Natural killer cell (primary cell): ENCODE measurements around the gene SLC9B2. TPM values are rescaled to one million over a fixed set of nuclear protein-coding genes. Genes with fewer than 3 reads are reported as not detected.

Experiments used
- ATAC-seq, 3 donors: fragments of 150-1000 bp in 2 of 3; fragments of 200-7000 bp in 1 of 3; cut with Tn5 transposase; 1 replicate in 1 of 3; 2 replicates in 2 of 3; pipeline ENCODE4 v1.10.0; 2021; ENCODE audit warnings: mild to moderate bottlenecking in 2 of 3, moderate library complexity in 2 of 3
- DNase-seq, 2 donors: peaks; one replicate each; pipeline versions ENCODE4 v3.0.0 to v3.0.0-alpha.2; 2013 to 2021; ENCODE audit warnings: mixed read lengths in 1 of 2
- H3K27ac ChIP-seq: one replicate; pipeline ENCODE4 v1.5.1; 2013; ENCODE audit warnings: mild to moderate bottlenecking, low read length
- H3K27me3 ChIP-seq: one replicate; pipeline ENCODE4 v1.6.1; 2013; ENCODE audit warnings: low read length; ENCODE audit not compliant: control insufficient read depth, insufficient read depth
- H3K36me3 ChIP-seq: one replicate; pipeline ENCODE4 v1.6.1; 2013; ENCODE audit warnings: low read length; ENCODE audit not compliant: control insufficient read depth, insufficient read depth
- H3K4me1 ChIP-seq: one replicate; pipeline ENCODE4 v1.6.1; 2013; ENCODE audit warnings: low read length; ENCODE audit not compliant: control insufficient read depth, insufficient read depth
- H3K4me3 ChIP-seq: one replicate; pipeline ENCODE4 v1.5.1; 2013; ENCODE audit warnings: low read length
- H3K9me3 ChIP-seq: one replicate; pipeline ENCODE4 v1.6.1; 2013; ENCODE audit warnings: low read length; ENCODE audit not compliant: control insufficient read depth, insufficient read depth
- H3K27ac Mint-ChIP-seq, 2 donors: one replicate each; pipeline ENCODE4 v1.8.0; 2022; ENCODE audit warnings: mild to moderate bottlenecking in 2 of 2, mixed read lengths in 2 of 2, moderate library complexity in 1 of 2
- H3K27me3 Mint-ChIP-seq, 2 donors: one replicate each; pipeline ENCODE4 v1.8.0; 2022; ENCODE audit warnings: low read depth in 2 of 2, mixed read lengths in 2 of 2
- H3K36me3 Mint-ChIP-seq: one replicate; pipeline ENCODE4 v1.8.0; 2022; ENCODE audit warnings: mixed read lengths
- H3K4me1 Mint-ChIP-seq, 2 donors: one replicate each; pipeline ENCODE4 v1.8.0; 2022; ENCODE audit warnings: mixed read lengths in 2 of 2
- H3K4me3 Mint-ChIP-seq: one replicate; pipeline ENCODE4 v1.8.0; 2022; ENCODE audit warnings: mild to moderate bottlenecking, moderate library complexity, mixed read lengths
- H3K9me3 Mint-ChIP-seq, 2 donors: one replicate each; pipeline ENCODE4 v1.8.0; 2022; ENCODE audit warnings: mixed read lengths in 2 of 2
- WGBS: methylation state at CpG from one replicate; pipeline ENCODE4 v1.1.7; 2013; ENCODE audit warnings: missing lambda C conversion rate; ENCODE audit not compliant: insufficient coverage; 5-methylcytosine and 5-hydroxymethylcytosine counted together
- intact Hi-C: fragments of 100-400 bp; cut with micrococcal nuclease; formaldehyde crosslinking; loops from one replicate; pipeline ENCODE4 v1.14.2; 2022
- total RNA-seq, 4 donors: library from RNA; stranded (reverse); fragments of 120-200 nt in 1 of 4; gene quantifications; one replicate each; pipeline versions ENCODE4 v1.2.3 to v1.2.4, GENCODE V29; 2013 to 2022
- TF ChIP-seq, protein P1 (sequence below): fragments of 200-600 bp; IDR thresholded peaks from one replicate; pipeline ENCODE4 v1.8.0; 2022; ENCODE audit warnings: antibody characterized with exemption

The SLC9B2 gene
- total RNA-seq, 3 donors from 2014 or later (not counting 1 experiment from before 2014, with no cell fraction given): 13.5 to 22.4 (median 17.9) TPM

DNA sequence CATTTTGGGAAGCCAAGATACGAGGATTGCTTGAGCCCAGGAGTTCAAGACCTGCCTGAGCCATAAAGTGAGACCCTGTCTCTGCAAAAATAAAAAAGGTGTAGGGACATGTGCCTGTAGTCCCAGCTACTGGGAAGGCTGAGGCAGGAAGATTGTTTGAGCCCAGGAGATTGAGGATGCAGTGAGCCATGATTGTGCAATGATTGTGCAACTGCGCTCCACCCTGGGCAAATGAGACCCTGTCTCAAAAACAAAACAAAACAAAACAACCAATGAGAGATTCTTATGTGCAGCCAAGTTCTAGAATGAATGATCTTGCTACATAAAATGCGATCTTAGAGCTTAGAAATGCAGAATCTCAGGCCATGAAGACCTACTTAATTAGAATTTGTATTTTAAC lies 22.5 kb downstream of the SLC9B2 start:
- ATAC-seq (no peak), DNase-seq (no peak)
- no peak overlapping the region for H3K27ac Mint-ChIP-seq
- intact Hi-C loops: no loop called here
- H3K9me3 ChIP-seq: no peaks in the 10 kb centered on the region
- no peak overlapping the region for H3K27ac ChIP-seq
- H3K4me3 ChIP-seq: no peak overlapping the region
- no peaks in the 10 kb centered on the region for H3K4me1 ChIP-seq
- H3K9me3 Mint-ChIP-seq: no peaks in the 10 kb centered on the region
- 100% methylated on average over 2 of the region's 3 CpGs for WGBS
- no peak overlapping the region for H3K4me3 Mint-ChIP-seq
- H3K27me3 Mint-ChIP-seq: no peaks in the 10 kb centered on the region
- H3K27me3 ChIP-seq: no peaks in the 10 kb centered on the region
- H3K4me1 Mint-ChIP-seq: no peaks in the 10 kb centered on the region
- TF ChIP-seq, protein P1, sequence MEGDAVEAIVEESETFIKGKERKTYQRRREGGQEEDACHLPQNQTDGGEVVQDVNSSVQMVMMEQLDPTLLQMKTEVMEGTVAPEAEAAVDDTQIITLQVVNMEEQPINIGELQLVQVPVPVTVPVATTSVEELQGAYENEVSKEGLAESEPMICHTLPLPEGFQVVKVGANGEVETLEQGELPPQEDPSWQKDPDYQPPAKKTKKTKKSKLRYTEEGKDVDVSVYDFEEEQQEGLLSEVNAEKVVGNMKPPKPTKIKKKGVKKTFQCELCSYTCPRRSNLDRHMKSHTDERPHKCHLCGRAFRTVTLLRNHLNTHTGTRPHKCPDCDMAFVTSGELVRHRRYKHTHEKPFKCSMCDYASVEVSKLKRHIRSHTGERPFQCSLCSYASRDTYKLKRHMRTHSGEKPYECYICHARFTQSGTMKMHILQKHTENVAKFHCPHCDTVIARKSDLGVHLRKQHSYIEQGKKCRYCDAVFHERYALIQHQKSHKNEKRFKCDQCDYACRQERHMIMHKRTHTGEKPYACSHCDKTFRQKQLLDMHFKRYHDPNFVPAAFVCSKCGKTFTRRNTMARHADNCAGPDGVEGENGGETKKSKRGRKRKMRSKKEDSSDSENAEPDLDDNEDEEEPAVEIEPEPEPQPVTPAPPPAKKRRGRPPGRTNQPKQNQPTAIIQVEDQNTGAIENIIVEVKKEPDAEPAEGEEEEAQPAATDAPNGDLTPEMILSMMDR: no peak
- H3K36me3 ChIP-seq: peaks cover 2% of the 10 kb centered on the region
- no peaks in the 10 kb centered on the region for H3K36me3 Mint-ChIP-seq

DNA sequence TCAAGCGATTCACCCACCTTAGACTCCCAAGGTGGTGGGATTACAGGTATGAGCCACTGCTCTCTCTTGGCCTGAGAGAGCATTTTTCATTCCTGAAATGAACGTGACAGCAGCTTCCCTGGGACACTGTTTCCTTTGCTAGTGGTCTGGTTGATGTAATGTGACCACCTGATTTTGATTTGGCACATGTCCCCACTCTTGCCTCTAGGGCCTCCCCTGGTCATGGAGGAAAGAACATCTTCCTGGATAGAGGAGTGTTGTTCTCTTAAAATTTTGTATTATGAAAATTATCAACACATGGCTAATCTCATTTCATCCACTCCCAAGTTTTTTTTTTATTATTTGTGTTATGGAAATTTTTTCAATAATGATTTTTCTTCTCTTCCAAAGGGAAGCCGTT lies 23.8 kb downstream of the SLC9B2 start:
- TF ChIP-seq, protein P1: no peak
- H3K4me1 ChIP-seq: no peaks in the 10 kb centered on the region
- no peaks in the 10 kb centered on the region for H3K9me3 ChIP-seq
- H3K9me3 Mint-ChIP-seq: no peaks in the 10 kb centered on the region
- no peaks in the 10 kb centered on the region for H3K4me1 Mint-ChIP-seq
- no peaks in the 10 kb centered on the region for H3K27me3 ChIP-seq
- H3K4me3 ChIP-seq: no peak overlapping the region
- H3K27ac ChIP-seq: no peak overlapping the region
- H3K4me3 Mint-ChIP-seq: no peak overlapping the region
- no peak overlapping the region for H3K27ac Mint-ChIP-seq
- peaks cover 2% of the 10 kb centered on the region for H3K36me3 ChIP-seq
- intact Hi-C loops: no loop called here
- DNase-seq (no peak), ATAC-seq (no peak)
- WGBS: 88% methylated on average over 2 of the region's 3 CpGs
- no peaks in the 10 kb centered on the region for H3K36me3 Mint-ChIP-seq
- no peaks in the 10 kb centered on the region for H3K27me3 Mint-ChIP-seq

- Histone ChIP-seq H3K4me1 (no peaks in the 10 kb centered on the region), H3K36me3 (peaks cover 2% of the 10 kb centered on the region), H3K27me3 (no peaks in the 10 kb centered on the region), H3K27ac (no peak overlapping the region), H3K9me3 (no peaks in the 10 kb centered on the region), H3K4me3 (no peak overlapping the region)
- Mint-ChIP-seq H3K4me1 (no peaks in the 10 kb centered on the region), H3K36me3 (no peaks in the 10 kb centered on the region), H3K4me3 (no peak overlapping the region), H3K9me3 (no peaks in the 10 kb centered on the region), H3K27ac (no peak overlapping the region), H3K27me3 (no peaks in the 10 kb centered on the region)
- 100% methylated on average over 3 of the region's 3 CpGs for WGBS
- intact Hi-C loops: no loop called here
- DNase-seq (no peak), ATAC-seq (no peak)
- TF ChIP-seq, protein P1: no peak
Measured at GRCh38 chr4:103052145-103052544, 24.4 kb downstream of the SLC9B2 start.

GRCh38 chr4:103050736-103051436 lies 25.7 kb downstream of the SLC9B2 start:
- Histone ChIP-seq H3K4me1 (no peaks in the 10 kb centered on the region), H3K36me3 (peaks cover 2% of the 10 kb centered on the region), H3K9me3 (no peaks in the 10 kb centered on the region), H3K27ac (no peak overlapping the region), H3K4me3 (no peak overlapping the region), H3K27me3 (no peaks in the 10 kb centered on the region)
- no peaks in the 10 kb centered on the region for H3K4me1 Mint-ChIP-seq
- WGBS: 79% methylated on average over 2 of the region's 2 CpGs
- no peak for DNase-seq
- H3K9me3 Mint-ChIP-seq: no peaks in the 10 kb centered on the region
- no peak overlapping the region for H3K27ac Mint-ChIP-seq
- intact Hi-C loops: no loop called here
- ATAC-seq: no peak
- no peaks in the 10 kb centered on the region for H3K36me3 Mint-ChIP-seq
- no peak overlapping the region for H3K4me3 Mint-ChIP-seq
- no peaks in the 10 kb centered on the region for H3K27me3 Mint-ChIP-seq
- TF ChIP-seq, protein P1: no peak
